ENCODE data around the gene CEP57. TPM values are rescaled to one million over a fixed set of nuclear protein-coding genes. Genes with fewer than 3 reads are reported as not detected.
A peak's percentile ranks its signal among the peaks of the same experiment; 100 is the strongest.

The CEP57 gene
- total and polyA plus RNA-seq, 2 of the 13 experiments (the other 11 are each of a cell fraction or from before 2014, with no cell fraction given), result 34.3 to 59.4 TPM

GRCh38 chr11:95789506-95790122, 684 bp upstream of the CEP57 start, which contains the start of gene FAM76B (continued):
- TF ChIP-seq REST (IDR thresholded peaks at IDR 0.05; ENCODE audit: borderline replicate concordance in 1 of 2, low read depth in 1 of 2, low read length in 2 of 2), result no peak; a peak in 1 of 4 replicates
- TF ChIP-seq, protein P1, sequence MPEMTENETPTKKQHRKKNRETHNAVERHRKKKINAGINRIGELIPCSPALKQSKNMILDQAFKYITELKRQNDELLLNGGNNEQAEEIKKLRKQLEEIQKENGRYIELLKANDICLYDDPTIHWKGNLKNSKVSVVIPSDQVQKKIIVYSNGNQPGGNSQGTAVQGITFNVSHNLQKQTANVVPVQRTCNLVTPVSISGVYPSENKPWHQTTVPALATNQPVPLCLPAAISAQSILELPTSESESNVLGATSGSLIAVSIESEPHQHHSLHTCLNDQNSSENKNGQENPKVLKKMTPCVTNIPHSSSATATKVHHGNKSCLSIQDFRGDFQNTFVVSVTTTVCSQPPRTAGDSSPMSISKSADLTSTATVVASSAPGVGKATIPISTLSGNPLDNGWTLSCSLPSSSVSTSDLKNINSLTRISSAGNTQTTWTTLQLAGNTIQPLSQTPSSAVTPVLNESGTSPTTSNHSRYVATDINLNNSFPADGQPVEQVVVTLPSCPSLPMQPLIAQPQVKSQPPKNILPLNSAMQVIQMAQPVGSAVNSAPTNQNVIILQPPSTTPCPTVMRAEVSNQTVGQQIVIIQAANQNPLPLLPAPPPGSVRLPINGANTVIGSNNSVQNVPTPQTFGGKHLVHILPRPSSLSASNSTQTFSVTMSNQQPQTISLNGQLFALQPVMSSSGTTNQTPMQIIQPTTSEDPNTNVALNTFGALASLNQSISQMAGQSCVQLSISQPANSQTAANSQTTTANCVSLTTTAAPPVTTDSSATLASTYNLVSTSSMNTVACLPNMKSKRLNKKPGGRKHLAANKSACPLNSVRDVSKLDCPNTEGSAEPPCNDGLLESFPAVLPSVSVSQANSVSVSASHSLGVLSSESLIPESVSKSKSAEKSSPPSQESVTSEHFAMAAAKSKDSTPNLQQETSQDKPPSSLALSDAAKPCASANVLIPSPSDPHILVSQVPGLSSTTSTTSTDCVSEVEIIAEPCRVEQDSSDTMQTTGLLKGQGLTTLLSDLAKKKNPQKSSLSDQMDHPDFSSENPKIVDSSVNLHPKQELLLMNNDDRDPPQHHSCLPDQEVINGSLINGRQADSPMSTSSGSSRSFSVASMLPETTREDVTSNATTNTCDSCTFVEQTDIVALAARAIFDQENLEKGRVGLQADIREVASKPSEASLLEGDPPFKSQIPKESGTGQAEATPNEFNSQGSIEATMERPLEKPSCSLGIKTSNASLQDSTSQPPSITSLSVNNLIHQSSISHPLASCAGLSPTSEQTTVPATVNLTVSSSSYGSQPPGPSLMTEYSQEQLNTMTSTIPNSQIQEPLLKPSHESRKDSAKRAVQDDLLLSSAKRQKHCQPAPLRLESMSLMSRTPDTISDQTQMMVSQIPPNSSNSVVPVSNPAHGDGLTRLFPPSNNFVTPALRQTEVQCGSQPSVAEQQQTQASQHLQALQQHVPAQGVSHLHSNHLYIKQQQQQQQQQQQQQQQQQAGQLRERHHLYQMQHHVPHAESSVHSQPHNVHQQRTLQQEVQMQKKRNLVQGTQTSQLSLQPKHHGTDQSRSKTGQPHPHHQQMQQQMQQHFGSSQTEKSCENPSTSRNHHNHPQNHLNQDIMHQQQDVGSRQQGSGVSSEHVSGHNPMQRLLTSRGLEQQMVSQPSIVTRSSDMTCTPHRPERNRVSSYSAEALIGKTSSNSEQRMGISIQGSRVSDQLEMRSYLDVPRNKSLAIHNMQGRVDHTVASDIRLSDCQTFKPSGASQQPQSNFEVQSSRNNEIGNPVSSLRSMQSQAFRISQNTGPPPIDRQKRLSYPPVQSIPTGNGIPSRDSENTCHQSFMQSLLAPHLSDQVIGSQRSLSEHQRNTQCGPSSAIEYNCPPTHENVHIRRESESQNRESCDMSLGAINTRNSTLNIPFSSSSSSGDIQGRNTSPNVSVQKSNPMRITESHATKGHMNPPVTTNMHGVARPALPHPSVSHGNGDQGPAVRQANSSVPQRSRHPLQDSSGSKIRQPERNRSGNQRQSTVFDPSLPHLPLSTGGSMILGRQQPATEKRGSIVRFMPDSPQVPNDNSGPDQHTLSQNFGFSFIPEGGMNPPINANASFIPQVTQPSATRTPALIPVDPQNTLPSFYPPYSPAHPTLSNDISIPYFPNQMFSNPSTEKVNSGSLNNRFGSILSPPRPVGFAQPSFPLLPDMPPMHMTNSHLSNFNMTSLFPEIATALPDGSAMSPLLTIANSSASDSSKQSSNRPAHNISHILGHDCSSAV (CRISPR knock-in tag; IDR thresholded peaks at IDR 0.05; ENCODE audit: borderline replicate concordance), result no peak
- TF ChIP-seq YY1 (IDR thresholded peaks at IDR 0.05; ENCODE audit: insufficient read depth, insufficient replicate concordance, low read depth, low read length), result peak; percentile 78
- TF ChIP-seq, protein P2, sequence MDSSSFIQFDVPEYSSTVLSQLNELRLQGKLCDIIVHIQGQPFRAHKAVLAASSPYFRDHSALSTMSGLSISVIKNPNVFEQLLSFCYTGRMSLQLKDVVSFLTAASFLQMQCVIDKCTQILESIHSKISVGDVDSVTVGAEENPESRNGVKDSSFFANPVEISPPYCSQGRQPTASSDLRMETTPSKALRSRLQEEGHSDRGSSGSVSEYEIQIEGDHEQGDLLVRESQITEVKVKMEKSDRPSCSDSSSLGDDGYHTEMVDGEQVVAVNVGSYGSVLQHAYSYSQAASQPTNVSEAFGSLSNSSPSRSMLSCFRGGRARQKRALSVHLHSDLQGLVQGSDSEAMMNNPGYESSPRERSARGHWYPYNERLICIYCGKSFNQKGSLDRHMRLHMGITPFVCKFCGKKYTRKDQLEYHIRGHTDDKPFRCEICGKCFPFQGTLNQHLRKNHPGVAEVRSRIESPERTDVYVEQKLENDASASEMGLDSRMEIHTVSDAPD (CRISPR knock-in tag; IDR thresholded peaks at IDR 0.05), result no peak
- TF ChIP-seq ZNF468 (CRISPR knock-in tag; IDR thresholded peaks at IDR 0.05), result no peak
- TF ChIP-seq CHD2 (IDR thresholded peaks at IDR 0.05; ENCODE audit: low read depth, low read length), result peak; percentile 87
- TF ChIP-seq ZNF816 (CRISPR knock-in tag; IDR thresholded peaks at IDR 0.05; ENCODE audit: borderline replicate concordance), result peak; percentile 81; the same call in 1 of the 2 replicates
- 0 out of 2 replicates have a peak, but pooled peaks have one; percentile 26 for TF ChIP-seq ZBTB1 (CRISPR knock-in tag; IDR thresholded peaks at IDR 0.05; ENCODE audit: borderline replicate concordance)
- TF ChIP-seq ZNF674 (CRISPR knock-in tag; IDR thresholded peaks at IDR 0.05; ENCODE audit: low read depth), result no peak
- TF ChIP-seq ZFX (CRISPR knock-in tag; IDR thresholded peaks at IDR 0.05; ENCODE audit: low read depth), result peak; percentile 92; the same call in 1 of the 2 replicates
